DLD1 (cell line): Measurements from ENCODE around the gene ITGB3.

ENCODE experiments used
- in situ Hi-C: cut with HindIII; loops from 2 replicates; pipeline ENCODE4 v1.10.0; 2017; ENCODE audit warnings: low sequenced_read_pairs

The ITGB3 gene

GRCh38 chr17:47325176-47325575 lies 71.5 kb downstream of the ITGB3 start:
- in situ Hi-C loops = no loop called here

- in situ Hi-C loops = no loop called here
Measured at GRCh38 chr17:47330548-47330947, 76.9 kb downstream of the ITGB3 start.

DNA sequence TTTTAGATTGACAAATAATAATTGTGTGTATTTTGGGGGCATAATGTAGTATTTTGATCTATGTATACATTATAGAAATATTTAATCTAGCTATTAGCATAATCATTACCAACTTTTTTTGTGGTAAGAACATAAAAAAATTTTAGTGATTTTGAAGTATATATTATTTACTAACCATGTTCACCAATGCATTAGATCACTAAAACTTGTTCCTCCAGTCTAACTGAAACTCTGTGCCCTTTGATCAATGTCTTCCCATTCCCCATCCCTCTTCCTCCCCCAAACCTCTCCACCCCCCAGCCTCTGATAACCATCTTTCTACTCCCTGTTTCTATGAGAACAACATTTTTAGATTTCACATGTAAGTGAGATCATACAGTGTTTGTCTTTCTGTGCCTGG lies 78.7 kb downstream of the ITGB3 start:
- in situ Hi-C loops = no loop called here

GRCh38 chr17:47335101-47335936 lies 81.7 kb downstream of the ITGB3 start:
- in situ Hi-C loops = no loop called here

DNA sequence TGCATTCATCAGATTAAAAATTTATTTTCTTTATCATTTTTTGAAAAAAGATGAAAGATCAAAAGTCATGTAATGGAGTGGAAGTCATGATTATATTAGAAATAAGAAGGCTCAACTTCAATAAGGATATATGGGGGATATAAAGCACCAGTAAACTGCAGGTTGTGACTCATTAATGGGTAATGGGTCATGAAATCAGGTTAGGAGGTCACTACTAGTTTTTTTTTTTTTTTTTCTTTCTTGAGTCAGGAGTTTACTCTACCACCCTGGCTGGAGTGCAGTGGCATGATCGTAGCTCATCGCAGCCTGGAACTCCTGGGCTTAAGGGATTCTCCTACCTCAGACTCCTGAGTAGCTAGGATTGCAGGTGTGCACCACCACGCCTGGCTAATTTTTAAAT lies 84.4 kb downstream of the ITGB3 start:
- in situ Hi-C loops = no loop called here

- in situ Hi-C loops = no loop called here
Measured at GRCh38 chr17:47352848-47353247, 99.2 kb downstream of the ITGB3 start.

GRCh38 chr17:47358652-47359051 lies 105.0 kb downstream of the ITGB3 start:
- in situ Hi-C loops = no loop called here
